Body of pancreas (tissue), 4 donors: ENCODE measurements around the gene ZC3H12D. TPM values are rescaled to one million over a fixed set of nuclear protein-coding genes. Genes with fewer than 3 reads are reported as not detected.

Experiments
- ATAC-seq: fragments of 150-250 bp; one replicate; pipeline ENCODE4 v1.9.1; 2016
- DNase-seq, 4 donors: peaks; one replicate each; pipeline ENCODE4 v3.0.0-alpha.2; 2019
- H3K27ac ChIP-seq, 4 donors: fragments of 200-600 bp; sonication (generic); 1 replicate in 3 of 4; 2 replicates in 1 of 4; pipeline versions ENCODE4 v1.5.1 to v1.6.1; 2016 to 2019; ENCODE audit warnings: mild to moderate bottlenecking in 1 of 4, mixed read lengths in 1 of 4, moderate library complexity in 1 of 4
- H3K27me3 ChIP-seq, 2 donors: fragments of 200-600 bp; sonication (generic); one replicate each; pipeline ENCODE4 v1.6.0; 2016; ENCODE audit warnings: mild to moderate bottlenecking in 1 of 2
- H3K36me3 ChIP-seq, 2 donors: fragments of 200-600 bp; sonication (generic); replicated peaks in 1 of 2; 2 replicates each; pipeline ENCODE4 v1.5.1; 2016; ENCODE audit warnings: low read depth in 2 of 2; ENCODE audit not compliant: insufficient read depth in 1 of 2
- H3K4me1 ChIP-seq: fragments of 200-600 bp; sonication (generic); one replicate; pipeline ENCODE4 v1.6.0; 2016
- H3K4me3 ChIP-seq, 2 donors: fragments of 200-600 bp; sonication (generic); 1 replicate in 1 of 2; 2 replicates in 1 of 2; pipeline ENCODE4 v1.5.1; 2016 to 2019
- H3K9me3 ChIP-seq, 3 donors: fragments of 200-600 bp; sonication (generic); 1 replicate in 2 of 3; 2 replicates in 1 of 3; pipeline ENCODE4 v1.5.1; 2016
- POLR2A ChIP-seq, 3 donors: fragments of 450-650 bp; IDR thresholded peaks; one replicate each; pipeline ENCODE4 v1.6.1; 2016; ENCODE audit warnings: antibody characterized with exemption in 3 of 3, mild to moderate bottlenecking in 2 of 3
- WGBS, 2 donors: methylation state at CpG; one replicate each; pipeline ENCODE4 v1.1.5; 2017; 5-methylcytosine and 5-hydroxymethylcytosine counted together
- intact Hi-C: fragments of 100-400 bp; cut with DNase I; formaldehyde crosslinking; loops from one replicate; pipeline ENCODE4 v1.15.1; 2023
- total RNA-seq, 2 donors: library from RNA; depleted of rRNA; stranded (reverse); fragments of >200 nt; gene quantifications; one replicate each; pipeline ENCODE4 v1.1.0, GENCODE V29; 2016
- TF ChIP-seq, protein P1 (sequence below), 7 experiments: fragments of 450-650 bp in 4 of 7; fragments of 200-600 bp in 3 of 7; sonication (generic) in 3 of 7; IDR thresholded peaks; one replicate each; pipeline ENCODE4 v1.5.1; 2016 to 2019; ENCODE audit warnings: antibody characterized with exemption in 7 of 7

Gene ZC3H12D
- total RNA-seq, 2 donors from 2014 or later: 0.52 to 2.6 TPM

DNA sequence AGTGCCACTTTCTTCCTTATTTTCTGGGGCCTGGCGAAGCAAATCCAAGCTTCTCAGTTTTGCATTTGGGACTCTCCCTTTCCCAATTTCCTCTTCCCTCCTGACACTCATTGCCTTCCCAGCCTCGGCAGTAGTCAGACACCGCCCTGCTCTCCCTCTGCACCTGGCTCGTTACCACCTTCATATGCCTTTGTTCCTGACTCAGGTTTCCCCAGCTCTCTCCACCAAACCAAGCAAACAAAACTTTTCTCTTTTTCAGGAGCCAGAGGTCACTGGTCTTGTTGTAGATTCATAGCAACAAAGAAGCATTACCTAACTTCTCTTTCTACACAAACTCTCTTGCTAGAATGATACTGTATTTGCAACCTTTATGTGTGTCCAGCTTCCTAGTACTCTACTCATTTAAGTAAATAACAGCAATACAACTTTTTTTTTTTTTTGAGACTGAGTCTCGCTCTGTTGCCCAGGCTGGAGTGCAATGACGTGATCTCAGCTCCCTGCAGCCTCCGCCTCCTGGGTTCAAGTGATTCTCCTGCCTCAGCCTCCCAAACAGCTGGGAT, 9.0 kb upstream of the ZC3H12D start:
- no peaks in the 10 kb centered on the region for H3K4me1 ChIP-seq
- H3K27me3 ChIP-seq: no peaks in the 10 kb centered on the region
- H3K9me3 ChIP-seq: no peaks in the 10 kb centered on the region
- H3K27ac ChIP-seq: no peak overlapping the region
- intact Hi-C loops: no loop called here
- TF ChIP-seq, protein P1, sequence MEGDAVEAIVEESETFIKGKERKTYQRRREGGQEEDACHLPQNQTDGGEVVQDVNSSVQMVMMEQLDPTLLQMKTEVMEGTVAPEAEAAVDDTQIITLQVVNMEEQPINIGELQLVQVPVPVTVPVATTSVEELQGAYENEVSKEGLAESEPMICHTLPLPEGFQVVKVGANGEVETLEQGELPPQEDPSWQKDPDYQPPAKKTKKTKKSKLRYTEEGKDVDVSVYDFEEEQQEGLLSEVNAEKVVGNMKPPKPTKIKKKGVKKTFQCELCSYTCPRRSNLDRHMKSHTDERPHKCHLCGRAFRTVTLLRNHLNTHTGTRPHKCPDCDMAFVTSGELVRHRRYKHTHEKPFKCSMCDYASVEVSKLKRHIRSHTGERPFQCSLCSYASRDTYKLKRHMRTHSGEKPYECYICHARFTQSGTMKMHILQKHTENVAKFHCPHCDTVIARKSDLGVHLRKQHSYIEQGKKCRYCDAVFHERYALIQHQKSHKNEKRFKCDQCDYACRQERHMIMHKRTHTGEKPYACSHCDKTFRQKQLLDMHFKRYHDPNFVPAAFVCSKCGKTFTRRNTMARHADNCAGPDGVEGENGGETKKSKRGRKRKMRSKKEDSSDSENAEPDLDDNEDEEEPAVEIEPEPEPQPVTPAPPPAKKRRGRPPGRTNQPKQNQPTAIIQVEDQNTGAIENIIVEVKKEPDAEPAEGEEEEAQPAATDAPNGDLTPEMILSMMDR (IDR thresholded peaks at IDR 0.05): no peak
- TF ChIP-seq POLR2A (IDR thresholded peaks at IDR 0.05): no peak
- H3K4me3 ChIP-seq: no peak overlapping the region
- H3K36me3 ChIP-seq: no peaks in the 10 kb centered on the region
- no peak for DNase-seq
- WGBS, 2 donors: 77 to 90% methylated on average over 7 of the region's 7 CpGs
- ATAC-seq: no peak

DNA sequence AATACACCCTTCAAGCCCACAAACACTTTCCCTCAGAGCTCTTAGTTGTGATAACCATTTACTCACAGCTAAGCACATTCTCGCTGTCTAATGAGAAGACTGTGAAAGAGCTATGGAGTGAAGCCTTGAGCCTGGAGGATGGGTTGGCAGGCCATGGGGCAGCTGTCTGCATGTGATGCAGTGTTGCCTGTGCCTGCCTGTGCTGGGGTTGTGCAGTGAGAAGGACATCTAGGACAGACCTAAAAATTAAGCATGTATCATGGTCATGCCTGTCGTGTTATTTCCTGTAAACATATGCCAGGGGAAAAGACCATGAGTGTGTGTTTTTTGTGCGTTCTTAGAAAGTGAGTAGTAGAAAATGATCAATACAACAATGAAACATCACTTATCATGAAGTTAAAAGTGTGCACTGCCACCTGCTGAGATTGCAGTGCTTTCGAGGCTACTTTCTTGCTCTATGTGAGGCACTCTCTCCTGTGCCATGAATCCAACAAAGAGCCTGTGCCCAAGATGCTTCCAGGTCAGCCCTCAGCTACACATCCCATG, 8.1 kb upstream of the ZC3H12D start:
- Histone ChIP-seq H3K27ac (no peak overlapping the region), H3K9me3 (no peaks in the 10 kb centered on the region), H3K27me3 (no peaks in the 10 kb centered on the region), H3K4me1 (no peaks in the 10 kb centered on the region), H3K36me3 (no peaks in the 10 kb centered on the region), H3K4me3 (no peak overlapping the region)
- no peak for TF ChIP-seq POLR2A (IDR thresholded peaks at IDR 0.05)
- ATAC-seq (no peak), DNase-seq (no peak)
- 71 to 80% methylated on average over 4 of the region's 4 CpGs for WGBS, 2 donors
- intact Hi-C loops: no loop called here

DNA sequence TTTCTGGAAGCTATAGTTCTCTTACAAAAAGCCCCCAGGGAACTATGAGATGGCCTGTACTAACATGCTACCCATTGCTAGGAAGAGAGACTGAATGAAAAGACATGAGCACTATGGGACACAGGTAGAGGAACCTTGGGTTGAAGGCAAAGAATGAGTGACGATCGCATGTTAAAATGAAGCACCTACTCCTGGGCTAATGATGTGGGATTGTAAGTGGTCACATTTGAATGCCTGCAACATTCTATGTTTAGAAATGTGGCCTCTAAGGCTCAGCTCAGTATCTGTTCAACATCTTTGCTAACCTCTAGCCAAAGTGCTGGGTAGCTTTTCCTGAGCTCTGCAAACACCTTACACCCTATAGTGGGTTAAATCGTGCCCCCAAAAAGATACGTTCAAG, 5.2 kb upstream of the ZC3H12D start:
- Histone ChIP-seq H3K27me3 (no peaks in the 10 kb centered on the region), H3K9me3 (no peaks in the 10 kb centered on the region), H3K4me1 (no peaks in the 10 kb centered on the region), H3K36me3 (no peaks in the 10 kb centered on the region), H3K27ac (no peak overlapping the region), H3K4me3 (no peak overlapping the region)
- intact Hi-C loops: no loop called here
- DNase-seq (no peak), ATAC-seq (no peak)
- no peak for TF ChIP-seq POLR2A (IDR thresholded peaks at IDR 0.05)
- TF ChIP-seq, protein P1 (IDR thresholded peaks at IDR 0.05): no peak
- WGBS, 2 donors: 82 to 92% methylated on average over 4 of the region's 4 CpGs

DNA sequence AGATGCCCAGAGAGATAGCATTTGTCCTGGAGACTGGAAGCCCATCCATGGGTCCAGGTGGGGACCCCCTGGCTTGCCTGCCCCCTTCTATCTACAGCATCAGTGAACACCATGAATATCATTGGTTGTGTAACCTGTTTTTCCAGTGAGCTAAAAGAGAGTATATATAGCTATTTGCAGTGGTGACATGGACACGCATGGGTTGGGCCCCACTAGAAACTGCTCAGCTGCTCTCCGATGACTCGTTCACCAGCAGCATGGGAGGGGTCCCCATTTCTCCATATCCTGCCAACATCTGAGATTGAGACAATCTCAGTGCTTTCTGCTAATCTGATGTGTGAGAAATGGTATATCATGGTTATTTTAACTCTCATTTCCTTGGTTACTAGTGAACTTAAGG, 4.0 kb upstream of the ZC3H12D start:
- Histone ChIP-seq H3K4me1 (no peaks in the 10 kb centered on the region), H3K27me3 (no peaks in the 10 kb centered on the region), H3K27ac (no peak overlapping the region), H3K36me3 (no peaks in the 10 kb centered on the region), H3K9me3 (no peaks in the 10 kb centered on the region), H3K4me3 (no peak overlapping the region)
- TF ChIP-seq, protein P1 (IDR thresholded peaks at IDR 0.05): no peak
- TF ChIP-seq POLR2A (IDR thresholded peaks at IDR 0.05): no peak
- intact Hi-C loops: no loop called here
- ATAC-seq (no peak), DNase-seq (no peak)
- WGBS, 2 donors: 80 to 87% methylated on average over 3 of the region's 3 CpGs

DNA sequence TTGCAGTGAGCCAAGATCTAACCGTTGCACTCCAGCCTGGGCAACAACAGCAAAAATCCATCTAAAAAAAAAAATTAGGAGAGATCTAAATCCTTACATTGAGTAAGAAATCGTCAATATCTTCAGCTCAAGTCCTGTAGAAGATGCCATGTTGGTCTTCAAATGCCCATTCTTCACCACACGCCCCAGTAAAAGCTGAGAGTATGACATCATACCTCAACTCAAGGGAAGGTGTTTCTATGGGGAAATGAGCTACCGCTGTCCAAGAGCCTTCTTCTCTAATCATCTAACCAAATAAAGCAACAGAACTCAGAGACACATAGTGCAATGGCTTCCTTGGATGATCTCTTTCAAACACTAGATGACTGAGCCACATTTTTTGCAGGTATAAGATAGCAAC, 2.5 kb upstream of the ZC3H12D start:
- WGBS, 2 donors: 87 to 92% methylated on average over 4 of the region's 4 CpGs
- no peaks in the 10 kb centered on the region for H3K36me3 ChIP-seq
- H3K4me1 ChIP-seq: no peaks in the 10 kb centered on the region
- no peak overlapping the region for H3K4me3 ChIP-seq
- intact Hi-C loops: no loop called here
- no peak overlapping the region for H3K27ac ChIP-seq
- TF ChIP-seq POLR2A (IDR thresholded peaks at IDR 0.05): no peak
- TF ChIP-seq, protein P1 (IDR thresholded peaks at IDR 0.05): no peak
- H3K27me3 ChIP-seq: no peaks in the 10 kb centered on the region
- H3K9me3 ChIP-seq: no peaks in the 10 kb centered on the region
- ATAC-seq (no peak), DNase-seq (no peak)
